GM23248 (cell line): ENCODE measurements around the gene CRNKL1. TPM values are rescaled to one million over a fixed set of nuclear protein-coding genes. Genes with fewer than 3 reads are reported as not detected.

ENCODE experiments used
- DNase-seq: peaks from one replicate; pipeline ENCODE4 v3.0.0-alpha.2; 2015
- H2AFZ ChIP-seq: fragments of 200-600 bp; sonication (generic); 2 replicates; pipeline ENCODE4 v1.6.1; 2016; ENCODE audit warnings: antibody characterized with exemption
- H3F3A ChIP-seq: fragments of 200-600 bp; sonication (generic); 2 replicates; pipeline ENCODE4 v1.6.1; 2016; ENCODE audit warnings: mild to moderate bottlenecking, antibody characterized with exemption, mixed run types; ENCODE audit not compliant: insufficient read depth
- H3K27ac ChIP-seq: fragments of 200-600 bp; sonication (generic); 2 replicates; pipeline ENCODE4 v1.5.1; 2016; ENCODE audit warnings: mild to moderate bottlenecking
- H3K27me3 ChIP-seq: fragments of 200-600 bp; sonication (generic); replicated peaks from 2 replicates; pipeline ENCODE4 v1.6.1; 2016; ENCODE audit warnings: mild to moderate bottlenecking; ENCODE audit not compliant: insufficient read depth
- H3K36me3 ChIP-seq: fragments of 200-600 bp; sonication (generic); 2 replicates; pipeline ENCODE4 v1.6.1; 2016; ENCODE audit warnings: low read depth, mild to moderate bottlenecking
- H3K4me1 ChIP-seq: fragments of 200-600 bp; sonication (generic); 2 replicates; pipeline ENCODE4 v1.6.1; 2016; ENCODE audit warnings: mild to moderate bottlenecking; ENCODE audit not compliant: insufficient read depth
- H3K4me2 ChIP-seq: fragments of 200-600 bp; sonication (generic); one replicate; pipeline ENCODE4 v1.6.1; 2016; ENCODE audit warnings: mild to moderate bottlenecking; ENCODE audit not compliant: unreplicated experiment
- H3K4me3 ChIP-seq: fragments of 200-600 bp; sonication (generic); 2 replicates; pipeline ENCODE4 v1.5.1; 2016; ENCODE audit warnings: mild to moderate bottlenecking
- H3K79me2 ChIP-seq: fragments of 200-600 bp; sonication (generic); 2 replicates; pipeline ENCODE4 v1.6.1; 2016; ENCODE audit warnings: mild to moderate bottlenecking; ENCODE audit not compliant: insufficient read depth
- H3K9ac ChIP-seq: fragments of 200-600 bp; sonication (generic); 2 replicates; pipeline ENCODE4 v1.6.1; 2016; ENCODE audit warnings: mild to moderate bottlenecking
- H3K9me2 ChIP-seq: fragments of 200-600 bp; sonication (generic); 2 replicates; pipeline ENCODE4 v1.6.1; 2016; ENCODE audit warnings: mixed run types, mild to moderate bottlenecking, moderate library complexity; ENCODE audit not compliant: insufficient read depth
- H3K9me3 ChIP-seq: fragments of 200-600 bp; sonication (generic); one replicate; pipeline ENCODE4 v1.6.1; 2017; ENCODE audit warnings: low read depth
- H4K20me1 ChIP-seq: fragments of 200-600 bp; sonication (generic); 2 replicates; pipeline ENCODE4 v1.6.0; 2016; ENCODE audit not compliant: insufficient read depth
- EZH2 ChIP-seq: fragments of 200-600 bp; sonication (generic); IDR thresholded peaks from 2 replicates; pipeline ENCODE4 v1.6.1; 2018; ENCODE audit warnings: antibody characterized with exemption, mild to moderate bottlenecking; ENCODE audit not compliant: insufficient read depth, poor library complexity, severe bottlenecking
- EZH2phosphoT487 ChIP-seq: fragments of 200-600 bp; sonication (generic); IDR thresholded peaks from 2 replicates; pipeline ENCODE4 v1.6.1; 2018; ENCODE audit warnings: antibody characterized with exemption, moderate library complexity, mild to moderate bottlenecking, low read depth; ENCODE audit not compliant: insufficient read depth
- WGBS, 2 experiments: methylation state at CpG; one replicate each; pipeline ENCODE4 v1.1.6; 2015 to 2017; ENCODE audit warnings: low lambda C conversion rate in 2 of 2, low coverage in 1 of 2; ENCODE audit errors: missing lambda C conversion rate in 2 of 2; 5-methylcytosine and 5-hydroxymethylcytosine counted together
- in situ Hi-C: fragments of 300-500 bp; cut with MboI; formaldehyde crosslinking; loops from 2 replicates; pipeline ENCODE4 v1.15.0; 2020
- polyA plus RNA-seq: library from polyadenylated mRNA; unstranded; fragments of >200 nt; fragmentation: Nextera tagmentation; extraction: Ambion mirVana; gene quantifications from 2 replicates; pipeline ENCODE4 v1.2.1, GENCODE V29; 2016
- total RNA-seq: library from RNA; depleted of rRNA; stranded (reverse); fragments of >200 nt; shearing (Covaris generic); gene quantifications from 2 replicates; pipeline ENCODE4 v1.2.3, GENCODE V29; 2014; rRNA removed

CRNKL1 gene
- total and polyA plus RNA-seq, 2 experiments from 2014 or later: 16.9 to 24.2 TPM

DNA sequence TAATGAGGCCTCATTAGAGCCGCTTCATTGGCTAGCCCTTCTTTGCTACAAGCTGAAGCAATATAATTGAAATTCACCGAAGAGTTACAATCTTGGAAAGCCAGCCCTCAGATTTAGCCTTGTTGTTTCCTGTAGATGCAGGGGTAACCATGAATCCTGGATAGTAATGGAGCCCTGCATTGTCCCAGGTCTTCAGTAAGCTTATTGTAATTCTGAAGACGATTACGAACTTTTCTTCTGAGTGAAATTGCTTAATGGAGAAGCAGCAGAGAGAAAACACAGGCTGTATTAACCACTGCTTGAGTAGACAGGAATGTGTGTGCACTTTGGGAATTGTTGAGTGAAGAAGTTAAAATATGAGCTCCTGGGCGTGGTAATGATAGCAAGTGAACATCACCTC, 61.4 kb downstream of the CRNKL1 start:
- H3K9me2 ChIP-seq: no peaks in the 10 kb centered on the region
- H3K27me3 ChIP-seq: no peaks in the 10 kb centered on the region
- no peak overlapping the region for H2AFZ ChIP-seq
- no peak overlapping the region for H3K9ac ChIP-seq
- H3K9me3 ChIP-seq: no peaks in the 10 kb centered on the region
- no peak overlapping the region for H3K27ac ChIP-seq
- H3K4me2 ChIP-seq: peak overlapping the region; percentile 88
- peaks cover 66% of the 10 kb centered on the region for H3F3A ChIP-seq
- WGBS, 2 experiments: 97 to 98% methylated on average over 5 of the region's 5 CpGs
- TF ChIP-seq EZH2phosphoT487: no peak
- no peak for TF ChIP-seq EZH2
- no peak for DNase-seq
- H3K36me3 ChIP-seq: peaks cover 13% of the 10 kb centered on the region; the same call in 1 of the 2 replicates
- peaks cover 86% of the 10 kb centered on the region for H3K79me2 ChIP-seq
- in situ Hi-C loops: loop anchor here (25.0 kb wide), 1 partner anchor 204 kb away; no protein-coding TSS in a partner anchor
- no peak overlapping the region for H3K4me3 ChIP-seq
- no peaks in the 10 kb centered on the region for H4K20me1 ChIP-seq
- peaks cover 68% of the 10 kb centered on the region for H3K4me1 ChIP-seq

DNA sequence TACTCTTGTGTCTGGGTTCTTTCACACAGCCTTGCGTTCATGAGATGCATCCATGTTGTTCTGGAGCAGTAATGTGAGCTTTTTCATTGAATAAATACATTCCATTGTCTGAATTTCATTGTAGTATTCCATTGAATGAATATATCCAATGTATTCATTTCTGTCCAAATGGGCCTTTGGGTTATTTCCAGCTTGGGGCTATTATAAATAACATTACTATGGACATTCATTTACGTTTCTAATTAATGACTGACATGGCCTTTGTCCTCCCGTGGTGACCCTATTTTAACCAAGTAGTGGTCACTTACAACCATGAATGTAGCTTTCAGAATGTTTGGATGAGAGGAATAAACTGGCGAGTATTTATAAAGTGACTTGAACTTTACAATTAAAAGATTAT, 65.2 kb downstream of the CRNKL1 start:
- H3K4me1 ChIP-seq: peaks cover 51% of the 10 kb centered on the region
- H3K27ac ChIP-seq: peak overlapping the region; percentile 69
- WGBS, 2 experiments: 85% methylated on average over 4 of the region's 4 CpGs
- H3F3A ChIP-seq: peaks cover 52% of the 10 kb centered on the region
- TF ChIP-seq EZH2: no peak
- TF ChIP-seq EZH2phosphoT487: no peak
- in situ Hi-C loops: loop anchor here (25.0 kb wide), 1 partner anchor 200 kb away; no protein-coding TSS in a partner anchor
- DNase-seq: no peak
- H3K9me3 ChIP-seq: no peaks in the 10 kb centered on the region
- H2AFZ ChIP-seq: no peak overlapping the region
- H3K27me3 ChIP-seq: no peaks in the 10 kb centered on the region
- peaks cover 100% of the 10 kb centered on the region for H3K79me2 ChIP-seq
- no peaks in the 10 kb centered on the region; the same call in 1 of the 2 replicates for H4K20me1 ChIP-seq
- H3K36me3 ChIP-seq: peaks cover 13% of the 10 kb centered on the region; the same call in 1 of the 2 replicates
- H3K4me2 ChIP-seq: no peak overlapping the region
- 0 out of 2 replicates have a peak overlapping the region, but pooled peaks have one; percentile 20 for H3K4me3 ChIP-seq
- no peaks in the 10 kb centered on the region for H3K9me2 ChIP-seq
- peak overlapping the region; percentile 49; the same call in 1 of the 2 replicates for H3K9ac ChIP-seq

DNA sequence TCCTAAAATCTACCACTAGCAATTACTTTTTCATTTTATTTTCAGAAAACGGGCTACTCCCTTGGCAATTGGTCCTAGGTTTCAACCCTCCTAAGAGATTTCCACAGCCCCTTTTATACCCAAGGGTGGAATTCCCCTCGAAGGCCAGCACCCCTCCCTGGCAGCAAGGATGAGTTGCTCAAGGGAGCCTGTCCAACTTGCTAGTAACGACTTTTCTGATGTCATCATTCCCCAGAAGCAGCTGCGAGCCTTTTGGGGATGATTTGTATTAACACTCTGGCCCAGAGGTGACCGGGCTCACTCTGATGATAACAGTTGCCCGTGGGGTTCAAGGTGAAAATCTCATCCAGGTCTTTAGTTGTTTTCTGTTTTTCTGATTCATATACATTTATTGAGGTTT, 65.8 kb downstream of the CRNKL1 start:
- DNase-seq: peak; percentile 93
- Histone ChIP-seq H2AFZ (no peak overlapping the region), H3F3A (peaks cover 46% of the 10 kb centered on the region), H3K9me3 (no peaks in the 10 kb centered on the region), H3K9me2 (no peaks in the 10 kb centered on the region), H3K27me3 (no peaks in the 10 kb centered on the region), H3K4me3 (peak overlapping the region; percentile 20; the same call in 1 of the 2 replicates), H3K4me1 (peaks cover 47% of the 10 kb centered on the region), H3K79me2 (peaks cover 100% of the 10 kb centered on the region), H4K20me1 (no peaks in the 10 kb centered on the region; the same call in 1 of the 2 replicates), H3K9ac (peak overlapping the region; percentile 49), H3K27ac (peak overlapping the region; percentile 69), H3K36me3 (peaks cover 12% of the 10 kb centered on the region; the same call in 1 of the 2 replicates), H3K4me2 (peak overlapping the region; percentile 27)
- WGBS, 2 experiments: 3% methylated on average over 6 of the region's 6 CpGs
- TF ChIP-seq EZH2 (no peak), EZH2phosphoT487 (no peak)
- in situ Hi-C loops: loop anchor here (25.0 kb wide), 1 partner anchor 199 kb away; no protein-coding TSS in a partner anchor

Other genes with a start within 250 kb of the CRNKL1 start
- gene NAA20, start 35.1 kb downstream of the CRNKL1 start, total RNA-seq: 46.2 and 66.4 TPM in 2 replicates
- gene NAA20, start 35.1 kb downstream of the CRNKL1 start, polyA plus RNA-seq: 162 and 163 TPM in 2 replicates
- not detected in 2 replicates for gene CFAP61, start 66 bp upstream of the CRNKL1 start, total RNA-seq
- gene CFAP61, start 66 bp upstream of the CRNKL1 start, polyA plus RNA-seq: not detected in 2 replicates